COLO829 (cell line): ENCODE results near the gene ZDHHC19.
"Not testable (repeated sequence)": the region's sequence is repeated elsewhere in the genome, so short reads cannot be mapped to it uniquely, and the experiment has no call there.

Source experiments
- DNase-seq: peaks from one replicate; pipeline ENCODE4 v3.0.0; 2012; ENCODE audit warnings: low spot score

ZDHHC19 gene

GRCh38 chr3:196210673-196211556 lies at the start of gene ZDHHC19:
ZDHHC19 (minus strand) TSS chr3:196211400; CDS start chr3:196211315, 85 bp downstream.
- DNase-seq: no peak

- DNase-seq: no peak
Measured at GRCh38 chr3:196260784-196261183, 49.6 kb upstream of the ZDHHC19 start.

- no peak for DNase-seq
Measured at GRCh38 chr3:196255776-196256175, 44.6 kb upstream of the ZDHHC19 start.

- DNase-seq: no peak
Measured at GRCh38 chr3:196254376-196255283, 43.4 kb upstream of the ZDHHC19 start.

- no peak for DNase-seq
Measured at GRCh38 chr3:196251918-196252317, 40.7 kb upstream of the ZDHHC19 start.

- no peak for DNase-seq
Measured at GRCh38 chr3:196246612-196247308, 35.6 kb upstream of the ZDHHC19 start.

GRCh38 chr3:196244166-196244565 lies 33.0 kb upstream of the ZDHHC19 start:
- DNase-seq: not testable (repeated sequence)

GRCh38 chr3:196241704-196242103 lies 30.5 kb upstream of the ZDHHC19 start:
- no peak for DNase-seq

- no peak for DNase-seq
Measured at GRCh38 chr3:196240424-196240823, 29.2 kb upstream of the ZDHHC19 start.

GRCh38 chr3:196238612-196239560 lies 27.7 kb upstream of the ZDHHC19 start:
- DNase-seq: no peak

- DNase-seq: no peak
Measured at GRCh38 chr3:196237203-196237602, 26.0 kb upstream of the ZDHHC19 start.

GRCh38 chr3:196236223-196236622 lies 25.0 kb upstream of the ZDHHC19 start:
- DNase-seq: no peak

- DNase-seq: no peak
Measured at GRCh38 chr3:196235452-196236122, 24.4 kb upstream of the ZDHHC19 start.

- no peak for DNase-seq
Measured at GRCh38 chr3:196232882-196233251, 21.7 kb upstream of the ZDHHC19 start.

GRCh38 chr3:196232154-196232881 lies 21.1 kb upstream of the ZDHHC19 start:
- no peak for DNase-seq

- DNase-seq: no peak
Measured at GRCh38 chr3:196227629-196228493, 16.7 kb upstream of the ZDHHC19 start.

- DNase-seq: no peak
Measured at GRCh38 chr3:196227121-196227561, 15.9 kb upstream of the ZDHHC19 start.

- no peak for DNase-seq
Measured at GRCh38 chr3:196225763-196226364, 14.7 kb upstream of the ZDHHC19 start.
